Head of caudate nucleus (tissue), 42 donors: ENCODE measurements around the gene FOXR1.
"Not testable (repeated sequence)": the region's sequence is repeated elsewhere in the genome, so short reads cannot be mapped to it uniquely, and the experiment has no call there.

ENCODE experiments used
- DNase-seq, 42 donors: peaks; one replicate each; pipeline versions ENCODE4 v3.0.0 to v3.0.0-alpha.2; 2020 to 2021; ENCODE audit warnings: mixed read lengths in 7 of 42
- intact Hi-C: fragments of 100-400 bp; cut with DNase I; formaldehyde crosslinking; loops from one replicate; pipeline ENCODE4 v1.15.0; 2022

Gene FOXR1

DNA sequence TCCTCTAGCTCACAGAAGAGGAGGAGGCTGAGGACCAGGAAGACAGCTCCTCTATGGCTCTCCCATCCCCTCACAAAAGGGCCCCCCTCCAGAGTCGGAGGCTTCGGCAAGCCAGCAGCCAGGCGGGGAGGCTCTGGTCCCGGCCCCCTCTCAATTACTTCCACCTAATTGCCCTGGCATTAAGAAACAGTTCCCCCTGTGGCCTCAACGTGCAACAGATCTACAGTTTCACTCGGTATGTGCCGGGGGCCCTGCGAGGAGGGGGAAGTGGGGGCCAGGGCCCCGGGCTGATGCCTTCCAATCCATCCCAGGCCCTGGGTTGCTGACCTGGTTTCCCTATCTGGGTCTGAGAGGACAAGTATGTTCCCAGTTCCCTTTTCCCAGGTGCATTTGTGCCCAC, 7.9 kb downstream of the FOXR1 start:
- intact Hi-C loops = no loop called here
- DNase-seq = no peak

DNA sequence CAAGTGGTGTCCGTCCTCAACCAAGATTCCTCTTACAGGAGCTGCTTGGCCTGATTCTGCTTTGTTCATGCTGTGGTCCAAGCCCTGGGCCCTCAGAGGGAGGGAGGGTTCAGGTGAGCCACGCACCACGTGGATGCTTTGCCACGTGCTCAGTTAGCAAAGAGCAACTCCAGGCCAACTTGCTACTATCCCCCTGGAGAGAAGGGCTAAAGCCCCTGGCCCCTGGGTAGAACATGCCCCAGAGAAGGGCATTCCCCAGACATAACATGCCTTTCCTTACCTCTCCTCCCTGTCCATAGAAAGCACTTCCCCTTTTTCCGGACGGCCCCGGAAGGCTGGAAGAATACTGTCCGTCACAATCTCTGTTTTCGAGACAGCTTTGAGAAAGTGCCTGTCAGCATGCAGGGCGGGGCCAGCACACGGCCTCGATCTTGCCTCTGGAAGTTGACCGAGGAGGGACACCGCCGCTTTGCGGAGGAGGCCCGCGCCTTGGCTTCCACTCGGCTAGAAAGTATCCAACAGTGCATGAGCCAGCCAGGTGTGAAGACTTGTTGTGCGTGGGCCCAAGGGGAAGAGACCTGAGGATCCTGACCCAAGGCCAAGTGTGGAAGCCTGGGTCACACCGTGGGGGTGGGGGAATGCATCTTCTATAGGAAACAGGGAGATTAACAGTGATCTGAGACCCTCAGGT, 8.8 kb downstream of the FOXR1 start:
- DNase-seq = peak in 16 of 42 donors; percentile 4 to 40 (median 21)
- intact Hi-C loops = no loop called here

DNA sequence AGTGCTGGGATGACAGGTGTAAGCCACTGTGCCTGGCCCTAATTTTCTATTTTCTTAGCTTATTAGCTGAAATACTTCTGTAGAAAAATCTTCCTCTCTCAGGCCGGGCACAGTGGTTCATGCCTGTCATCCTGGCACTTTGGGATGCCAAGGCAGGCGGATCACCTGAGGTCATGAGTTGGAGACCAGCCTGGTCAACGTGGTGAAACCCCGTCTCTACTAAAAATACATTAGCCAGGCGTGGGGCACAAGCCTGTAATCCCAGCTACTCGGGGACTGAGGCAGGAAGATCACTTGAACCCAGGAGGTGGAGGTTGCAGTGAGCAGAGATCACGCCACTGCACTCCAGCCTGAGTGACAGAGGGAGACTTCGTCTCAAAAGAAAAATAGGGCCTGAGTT, 12.8 kb downstream of the FOXR1 start:
- intact Hi-C loops, DNase-seq: not testable (repeated sequence)

GRCh38 chr11:118984825-118985224, 13.3 kb downstream of the FOXR1 start:
- intact Hi-C loops = no loop called here
- no peak for DNase-seq

GRCh38 chr11:118988280-118988679, 16.7 kb downstream of the FOXR1 start:
- DNase-seq = no peak

GRCh38 chr11:118991486-118992038, 20.0 kb downstream of the FOXR1 start:
- DNase-seq, intact Hi-C loops: not testable (repeated sequence)

More at GRCh38 chr11:118988280-118988679, 16.7 kb downstream of the FOXR1 start:
- intact Hi-C loops = no loop called here

DNA sequence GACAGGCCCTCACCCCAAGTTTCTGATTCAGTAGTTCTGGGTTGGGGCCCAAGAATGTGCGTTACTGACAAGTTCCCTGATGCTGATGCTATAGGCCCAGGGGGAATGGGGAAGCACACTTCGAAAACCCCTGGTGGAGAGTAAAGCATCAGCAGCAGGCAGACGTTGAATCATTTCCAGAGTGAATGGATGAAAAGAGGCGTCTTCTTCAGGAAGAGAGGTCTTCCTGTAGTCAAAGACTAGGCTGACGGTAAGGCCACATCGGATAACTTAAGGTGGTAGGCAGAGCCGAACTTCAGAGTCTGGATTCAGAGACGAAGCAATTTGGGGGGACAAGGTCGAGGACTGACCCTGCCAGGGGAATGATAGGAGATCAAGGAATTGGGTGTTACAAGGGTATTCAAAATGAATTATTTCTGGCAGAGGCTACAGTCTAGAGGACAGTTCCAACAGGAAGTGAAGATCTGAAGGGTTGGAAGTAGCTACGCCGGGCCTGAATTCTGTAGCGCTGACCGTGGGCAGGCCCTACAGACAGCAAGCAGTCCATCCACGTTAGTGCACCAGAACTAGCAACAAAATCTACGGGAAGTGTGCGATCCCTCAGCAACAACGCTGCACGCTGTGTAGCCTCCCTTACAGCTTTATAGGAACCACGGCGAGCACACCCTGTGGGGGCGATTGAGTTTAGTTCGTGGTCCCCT, 25.5 kb downstream of the FOXR1 start:
- peak in 23 of 42 donors; percentile 4 to 49 (median 21) for DNase-seq
- intact Hi-C loops = no loop called here

DNA sequence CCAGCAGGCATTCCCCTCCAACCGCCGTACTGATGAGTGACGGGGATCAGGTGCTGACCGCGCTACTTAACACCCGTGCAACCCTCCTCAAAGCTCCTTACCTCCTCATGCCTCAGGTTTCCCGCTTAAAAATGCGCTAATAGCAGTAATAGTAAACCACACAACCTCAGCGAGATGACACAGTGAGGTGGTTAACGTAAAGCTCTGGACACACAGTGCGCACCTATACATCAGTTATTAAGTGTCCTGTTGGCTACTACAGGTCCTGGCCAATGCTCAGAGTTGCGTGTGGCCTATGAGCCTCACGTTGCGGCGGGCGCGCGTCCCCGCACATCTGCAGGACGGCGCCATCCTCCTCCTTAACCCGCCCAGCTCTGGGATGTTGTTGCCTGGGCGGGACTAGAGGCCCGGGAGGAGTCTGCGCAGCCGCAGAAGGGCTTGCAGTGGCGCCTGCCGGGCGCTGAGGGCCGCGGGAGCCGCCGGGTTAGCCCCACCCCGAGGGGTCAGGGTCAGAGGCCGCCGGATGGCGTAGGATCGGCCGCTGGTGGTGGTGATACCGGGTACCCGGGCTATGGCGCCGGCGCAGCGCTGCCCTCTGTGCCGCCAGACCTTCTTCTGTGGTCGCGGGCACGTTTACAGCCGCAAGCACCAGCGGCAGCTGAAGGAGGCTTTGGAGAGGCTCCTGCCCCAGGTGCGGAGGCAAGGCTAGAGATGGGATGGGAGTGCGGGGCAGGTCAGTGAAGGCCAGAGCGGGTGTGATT, 26.2 kb downstream of the FOXR1 start, which contains the start of gene CENATAC:
CENATAC (plus strand) TSS at position 512 of the 761 bp plus-strand sequence; CDS start at position 572, 60 bp downstream.
- DNase-seq = peak; percentile 91 to 99 (median 98)
- intact Hi-C loops = no loop called here

DNA sequence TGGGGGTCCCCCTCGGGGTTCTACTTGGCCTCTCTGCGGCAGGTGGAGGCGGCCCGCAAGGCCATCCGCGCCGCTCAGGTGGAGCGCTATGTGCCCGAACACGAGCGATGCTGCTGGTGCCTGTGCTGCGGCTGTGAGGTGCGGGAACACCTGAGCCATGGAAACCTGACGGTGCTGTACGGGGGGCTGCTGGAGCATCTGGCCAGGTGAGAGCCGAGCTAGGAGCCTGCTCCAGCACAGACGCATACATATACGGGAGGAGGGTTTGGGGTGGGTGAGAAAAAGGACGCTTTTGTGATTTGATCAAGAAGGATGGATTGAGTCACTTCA, 26.8 kb downstream of the FOXR1 start:
- DNase-seq = peak in 12 of 42 donors; percentile 10 to 48 (median 26)
- intact Hi-C loops = no loop called here

DNA sequence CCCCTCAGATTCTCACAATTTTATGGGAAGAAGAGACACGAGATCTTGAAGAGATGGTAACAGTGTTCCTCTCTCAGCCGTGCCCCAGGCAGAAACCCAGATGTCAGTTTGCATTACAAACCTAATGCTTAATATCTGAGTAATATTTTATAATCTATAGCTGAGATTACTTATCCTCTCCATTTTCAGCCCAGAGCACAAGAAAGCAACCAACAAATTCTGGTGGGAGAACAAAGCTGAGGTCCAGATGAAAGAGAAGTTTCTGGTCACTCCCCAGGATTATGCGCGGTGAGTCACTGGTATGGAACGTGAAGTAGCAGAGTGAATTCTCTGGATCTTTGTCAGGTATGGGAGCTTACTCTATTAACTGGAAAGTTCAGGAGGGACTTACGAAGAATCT, 27.3 kb downstream of the FOXR1 start:
- intact Hi-C loops = no loop called here
- no peak for DNase-seq

DNA sequence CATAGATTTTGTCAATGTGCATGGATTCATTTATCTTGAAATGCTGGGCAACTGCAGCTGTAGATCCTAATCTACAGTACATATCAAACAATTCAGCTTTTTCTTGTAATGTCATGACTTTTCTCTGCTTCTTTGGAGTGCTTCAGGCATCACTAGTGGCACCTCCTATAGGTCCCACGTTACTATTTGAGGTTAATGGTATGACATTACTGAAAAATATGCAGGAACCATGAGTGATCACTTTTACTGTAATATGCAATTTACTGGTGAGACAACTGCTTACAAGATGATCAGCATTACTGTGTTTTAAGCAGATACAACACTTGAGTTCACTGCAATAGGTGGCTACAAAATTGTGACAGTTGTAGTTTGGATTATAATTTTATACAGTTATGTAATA, 29.3 kb downstream of the FOXR1 start:
- DNase-seq = no peak
- intact Hi-C loops = no loop called here

DNA sequence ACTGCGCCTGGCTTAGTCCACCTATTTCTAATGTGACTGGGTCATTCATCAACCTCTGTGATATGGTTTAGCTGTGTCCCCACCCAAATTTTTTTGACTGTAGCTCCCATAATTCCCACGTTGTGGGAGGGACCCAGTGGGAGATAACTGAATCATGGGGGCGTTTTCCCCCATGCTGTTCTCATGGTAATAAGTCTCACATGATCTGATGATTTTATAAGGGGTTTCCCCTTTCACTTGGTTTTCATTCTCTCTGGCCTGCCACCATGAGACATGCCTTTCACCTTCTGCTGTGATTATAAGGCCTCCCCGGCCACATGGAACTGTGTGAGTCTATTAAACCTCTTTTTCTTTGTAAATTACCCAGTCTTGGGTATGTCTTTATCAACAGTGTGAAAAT, 35.1 kb downstream of the FOXR1 start:
- no peak for DNase-seq
- intact Hi-C loops = no loop called here

- intact Hi-C loops = no loop called here
- no peak for DNase-seq
Observed at GRCh38 chr11:119011476-119012053, 40.0 kb downstream of the FOXR1 start.

GRCh38 chr11:119012629-119013170, 41.1 kb downstream of the FOXR1 start:
- no peak for DNase-seq
- intact Hi-C loops = no loop called here

- DNase-seq = no peak
- intact Hi-C loops = no loop called here
Observed at GRCh38 chr11:119014209-119014924, 42.8 kb downstream of the FOXR1 start.

GRCh38 chr11:119015054-119015611, 43.6 kb downstream of the FOXR1 start:
- DNase-seq = peak in 2 of 42 donors; percentile 20
- intact Hi-C loops = no loop called here

- intact Hi-C loops = no loop called here
- no peak for DNase-seq
Observed at GRCh38 chr11:119016216-119017009, 44.9 kb downstream of the FOXR1 start.
